GM12875 (cell line): ENCODE results near the gene RSPO4.

Experiments used
- H3K4me3 ChIP-seq: one replicate; pipeline ENCODE4 v1.5.1; 2011; ENCODE audit warnings: low read depth, low read length, control low read depth
- CTCF ChIP-seq: IDR thresholded peaks from 2 replicates; pipeline ENCODE4 v1.5.1; 2011; ENCODE audit warnings: low read depth, mild to moderate bottlenecking, control low read depth, inconsistent platforms, low read length, moderate library complexity, borderline replicate concordance; ENCODE audit not compliant: insufficient read depth

RSPO4 gene

GRCh38 chr20:1001911-1002681 lies at the start of gene RSPO4:
TSS of gene RSPO4 (minus strand) at chr20:1002311. CDS start at chr20:1002164, 147 bp downstream.
- no peak for TF ChIP-seq CTCF
- no peak within 1 kb of the TSS for H3K4me3 ChIP-seq

- no peak overlapping the region for H3K4me3 ChIP-seq
- no peak for TF ChIP-seq CTCF
These were observed 48.3 kb upstream of the RSPO4 start for GRCh38 chr20:1050440-1050839.

- H3K4me3 ChIP-seq = no peak overlapping the region
- no peak for TF ChIP-seq CTCF
These were observed 43.8 kb upstream of the RSPO4 start for GRCh38 chr20:1045860-1046418.

- no peak for TF ChIP-seq CTCF
- H3K4me3 ChIP-seq = no peak overlapping the region
These were observed 39.8 kb upstream of the RSPO4 start for GRCh38 chr20:1041845-1042390.

- TF ChIP-seq CTCF = no peak
- H3K4me3 ChIP-seq = no peak overlapping the region
These were observed 36.1 kb upstream of the RSPO4 start for GRCh38 chr20:1038205-1038604.

GRCh38 chr20:1037039-1037438 lies 34.9 kb upstream of the RSPO4 start:
- no peak overlapping the region for H3K4me3 ChIP-seq

More at GRCh38 chr20:1037039-1037438, 34.9 kb upstream of the RSPO4 start:
- no peak for TF ChIP-seq CTCF
